ENCODE measurements around the gene CPAMD8.

Gene CPAMD8

DNA sequence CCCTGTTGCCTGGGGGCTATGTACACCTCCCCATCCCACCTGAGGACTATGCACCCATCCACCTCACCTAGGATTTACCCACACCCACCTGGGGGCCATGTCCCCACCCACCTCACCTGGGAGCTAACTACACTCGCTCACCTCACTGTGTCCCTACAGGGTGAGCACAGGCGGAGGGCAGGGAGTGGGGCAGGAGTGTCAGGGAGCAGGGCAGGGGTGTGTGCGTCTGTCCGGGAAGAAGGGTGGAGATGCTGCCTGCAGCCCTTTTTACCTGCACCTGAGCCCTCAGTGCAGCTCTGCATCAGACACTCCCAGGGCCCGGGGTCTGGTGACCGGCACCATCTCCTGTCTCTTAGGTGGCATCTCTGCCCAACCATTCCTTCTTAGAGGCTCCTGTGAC lies 10.6 kb upstream of the CPAMD8 start:
- Histone ChIP-seq H3K4me3 (replicated peaks; ENCODE audit: low read depth, low read length) (no peak overlapping the region), H3K27me3 (replicated peaks; ENCODE audit: control insufficient read depth, insufficient read depth, low read length) (no peaks in the 10 kb centered on the region), H3K36me3 (ENCODE audit: control insufficient read depth, insufficient read depth, low read length) (no peaks in the 10 kb centered on the region)
- TF ChIP-seq, protein P1, sequence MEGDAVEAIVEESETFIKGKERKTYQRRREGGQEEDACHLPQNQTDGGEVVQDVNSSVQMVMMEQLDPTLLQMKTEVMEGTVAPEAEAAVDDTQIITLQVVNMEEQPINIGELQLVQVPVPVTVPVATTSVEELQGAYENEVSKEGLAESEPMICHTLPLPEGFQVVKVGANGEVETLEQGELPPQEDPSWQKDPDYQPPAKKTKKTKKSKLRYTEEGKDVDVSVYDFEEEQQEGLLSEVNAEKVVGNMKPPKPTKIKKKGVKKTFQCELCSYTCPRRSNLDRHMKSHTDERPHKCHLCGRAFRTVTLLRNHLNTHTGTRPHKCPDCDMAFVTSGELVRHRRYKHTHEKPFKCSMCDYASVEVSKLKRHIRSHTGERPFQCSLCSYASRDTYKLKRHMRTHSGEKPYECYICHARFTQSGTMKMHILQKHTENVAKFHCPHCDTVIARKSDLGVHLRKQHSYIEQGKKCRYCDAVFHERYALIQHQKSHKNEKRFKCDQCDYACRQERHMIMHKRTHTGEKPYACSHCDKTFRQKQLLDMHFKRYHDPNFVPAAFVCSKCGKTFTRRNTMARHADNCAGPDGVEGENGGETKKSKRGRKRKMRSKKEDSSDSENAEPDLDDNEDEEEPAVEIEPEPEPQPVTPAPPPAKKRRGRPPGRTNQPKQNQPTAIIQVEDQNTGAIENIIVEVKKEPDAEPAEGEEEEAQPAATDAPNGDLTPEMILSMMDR (IDR thresholded peaks at IDR 0.05; ENCODE audit: insufficient read depth, low read length, poor library complexity, severe bottlenecking) = no peak
- DNase-seq (ENCODE audit: extremely low read depth, insufficient read length) = no peak

DNA sequence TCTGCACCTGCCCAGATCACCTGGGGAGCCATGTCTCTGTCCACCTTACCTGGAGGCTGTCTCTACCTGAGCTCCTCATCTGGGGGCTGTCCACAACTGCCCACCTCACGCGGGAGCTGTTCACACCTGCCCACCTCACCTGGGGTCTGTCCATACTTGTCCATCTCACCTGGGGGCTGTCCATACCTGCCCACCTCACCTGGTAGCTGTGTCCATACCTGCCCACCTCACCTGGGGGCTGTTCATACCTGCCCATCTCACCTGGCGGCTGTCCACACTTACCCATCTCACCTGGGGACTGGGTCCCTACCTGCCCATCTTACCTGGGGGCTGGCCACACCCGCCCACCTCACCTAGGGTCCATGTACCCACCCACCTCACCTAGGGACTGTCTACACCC lies 10.0 kb upstream of the CPAMD8 start:
- H3K4me3 ChIP-seq (replicated peaks; ENCODE audit: low read depth, low read length) = no peak overlapping the region
- TF ChIP-seq, protein P1 (IDR thresholded peaks at IDR 0.05; ENCODE audit: insufficient read depth, low read length, poor library complexity, severe bottlenecking) = no peak
- H3K27me3 ChIP-seq (replicated peaks; ENCODE audit: control insufficient read depth, insufficient read depth, low read length) = no peaks in the 10 kb centered on the region
- H3K36me3 ChIP-seq (ENCODE audit: control insufficient read depth, insufficient read depth, low read length) = no peaks in the 10 kb centered on the region
- DNase-seq (ENCODE audit: extremely low read depth, insufficient read length) = no peak

- TF ChIP-seq, protein P1 (IDR thresholded peaks at IDR 0.05; ENCODE audit: insufficient read depth, low read length, poor library complexity, severe bottlenecking) = no peak
- no peak for DNase-seq (ENCODE audit: extremely low read depth, insufficient read length)
- no peaks in the 10 kb centered on the region for H3K36me3 ChIP-seq (ENCODE audit: control insufficient read depth, insufficient read depth, low read length)
- H3K27me3 ChIP-seq (replicated peaks; ENCODE audit: control insufficient read depth, insufficient read depth, low read length) = no peaks in the 10 kb centered on the region
- no peak overlapping the region for H3K4me3 ChIP-seq (replicated peaks; ENCODE audit: low read depth, low read length)
Measured at GRCh38 chr19:17035842-17036424, 9.3 kb upstream of the CPAMD8 start.

DNA sequence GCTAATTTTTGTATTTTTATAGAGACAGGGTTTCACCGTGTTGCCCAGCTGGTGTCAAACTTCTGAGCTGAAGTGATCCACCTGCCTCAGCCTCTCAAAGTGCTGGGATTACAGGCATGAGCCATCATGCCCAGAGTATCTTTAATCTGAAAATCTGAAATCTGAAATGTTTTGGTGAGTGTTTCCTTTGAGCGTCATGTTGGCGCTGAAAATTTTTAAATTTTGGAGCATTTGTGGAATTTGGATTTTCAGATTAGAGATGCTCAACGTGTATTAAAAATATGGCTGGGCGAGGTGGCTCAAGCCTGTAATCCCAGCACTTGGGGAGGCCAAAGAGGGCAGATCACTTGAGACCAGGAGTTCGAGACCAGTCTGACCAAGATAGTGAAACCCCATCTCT lies 5.1 kb upstream of the CPAMD8 start:
- DNase-seq (ENCODE audit: extremely low read depth, insufficient read length) = no peak
- no peaks in the 10 kb centered on the region; the same call in 1 of the 2 replicates for H3K27me3 ChIP-seq (replicated peaks; ENCODE audit: control insufficient read depth, insufficient read depth, low read length)
- TF ChIP-seq, protein P1 (IDR thresholded peaks at IDR 0.05; ENCODE audit: insufficient read depth, low read length, poor library complexity, severe bottlenecking) = no peak
- no peaks in the 10 kb centered on the region for H3K36me3 ChIP-seq (ENCODE audit: control insufficient read depth, insufficient read depth, low read length)
- H3K4me3 ChIP-seq (replicated peaks; ENCODE audit: low read depth, low read length) = no peak overlapping the region

DNA sequence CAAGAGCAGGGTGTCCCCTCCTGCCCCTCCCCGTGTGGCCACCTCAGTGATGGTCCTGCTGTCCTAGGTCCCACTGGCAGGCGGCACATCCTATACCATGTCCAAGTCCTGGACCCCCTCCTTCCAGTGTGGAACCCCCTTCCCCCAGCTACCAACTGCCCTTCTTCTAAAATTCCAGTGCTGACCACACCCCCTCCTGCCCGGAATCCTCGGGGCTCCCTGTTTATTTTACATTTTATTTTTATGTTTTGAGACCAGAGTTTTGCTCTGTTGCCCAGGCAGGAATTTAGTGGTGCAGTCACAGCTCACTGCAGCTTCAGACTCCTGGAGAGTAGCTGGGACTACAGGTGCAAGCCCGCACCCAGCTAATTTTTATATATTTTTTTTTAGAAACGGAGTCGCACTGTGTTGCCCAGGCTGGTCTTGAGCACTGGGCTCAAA lies 945 bp upstream of the CPAMD8 start:
- H3K4me3 ChIP-seq (replicated peaks; ENCODE audit: low read depth, low read length) = no peak overlapping the region
- no peak for DNase-seq (ENCODE audit: extremely low read depth, insufficient read length)
- H3K36me3 ChIP-seq (ENCODE audit: control insufficient read depth, insufficient read depth, low read length) = no peaks in the 10 kb centered on the region
- no peaks in the 10 kb centered on the region; the same call in none of the 2 replicates for H3K27me3 ChIP-seq (replicated peaks; ENCODE audit: control insufficient read depth, insufficient read depth, low read length)
- TF ChIP-seq, protein P1 (IDR thresholded peaks at IDR 0.05; ENCODE audit: insufficient read depth, low read length, poor library complexity, severe bottlenecking) = no peak

All from GM06990 (cell line).